ENCODE measurements around the gene GRPEL2.
"Not testable (repeated sequence)": the region's sequence is repeated elsewhere in the genome, so short reads cannot be mapped to it uniquely, and the experiment has no call there.

Gene GRPEL2

GRCh38 chr5:149388498-149389190, 43.3 kb downstream of the GRPEL2 start:
- Histone ChIP-seq H3F3A (ENCODE audit: insufficient read depth) (no peaks in the 10 kb centered on the region), H2AFZ (ENCODE audit: low read depth, low read length, severe bottlenecking) (no peak overlapping the region), H3K9ac (ENCODE audit: low read length) (no peak overlapping the region), H4K20me1 (ENCODE audit: low read depth, low read length) (no peaks in the 10 kb centered on the region), H3K9me3 (ENCODE audit: insufficient read depth, low read length) (no peaks in the 10 kb centered on the region), H3K36me3 (ENCODE audit: low read length) (no peaks in the 10 kb centered on the region), H3K79me2 (ENCODE audit: insufficient read depth, low read length) (no peaks in the 10 kb centered on the region), H3K27me3 (ENCODE audit: low read length) (0 out of 2 replicates have a peak, but pooled peaks cover 4% of the 10 kb centered on the region), H3K9me2 (replicated peaks; ENCODE audit: insufficient read depth, low read length) (no peaks in the 10 kb centered on the region), H3K4me2 (ENCODE audit: low read depth, low read length, poor library complexity, severe bottlenecking) (no peak overlapping the region), H3K27ac (ENCODE audit: low read depth, low read length) (no peak overlapping the region), H3K4me3 (ENCODE audit: insufficient read depth, low read length, poor library complexity, severe bottlenecking) (no peak overlapping the region)
- TF ChIP-seq EZH2phosphoT487 (conservative IDR thresholded peaks at IDR 0.05; ENCODE audit: low read length) (no peak), CTCF (IDR thresholded peaks at IDR 0.05; ENCODE audit: insufficient read depth, low read length, poor library complexity, severe bottlenecking) (no peak)

- H3K27ac ChIP-seq (ENCODE audit: low read depth, low read length): no peak overlapping the region
- no peak overlapping the region for H3K4me2 ChIP-seq (ENCODE audit: low read depth, low read length, poor library complexity, severe bottlenecking)
- no peaks in the 10 kb centered on the region for H3K79me2 ChIP-seq (ENCODE audit: insufficient read depth, low read length)
These were observed 44.5 kb downstream of the GRPEL2 start for GRCh38 chr5:149389552-149390495.

GRCh38 chr5:149391076-149391475, 45.8 kb downstream of the GRPEL2 start:
- not testable (repeated sequence) for H3K9me2 ChIP-seq (replicated peaks; ENCODE audit: insufficient read depth, low read length); H3K27ac ChIP-seq (ENCODE audit: low read depth, low read length); H4K20me1 ChIP-seq (ENCODE audit: low read depth, low read length); H3K27me3 ChIP-seq (ENCODE audit: low read length); H3K4me3 ChIP-seq (ENCODE audit: insufficient read depth, low read length, poor library complexity, severe bottlenecking); H3F3A ChIP-seq (ENCODE audit: insufficient read depth); H3K9me3 ChIP-seq (ENCODE audit: insufficient read depth, low read length); H3K79me2 ChIP-seq (ENCODE audit: insufficient read depth, low read length); H3K4me2 ChIP-seq (ENCODE audit: low read depth, low read length, poor library complexity, severe bottlenecking); H2AFZ ChIP-seq (ENCODE audit: low read depth, low read length, severe bottlenecking); H3K9ac ChIP-seq (ENCODE audit: low read length); H3K36me3 ChIP-seq (ENCODE audit: low read length)

More at GRCh38 chr5:149389552-149390495, 44.5 kb downstream of the GRPEL2 start:
- Histone ChIP-seq H4K20me1 (ENCODE audit: low read depth, low read length) (no peaks in the 10 kb centered on the region), H3K36me3 (ENCODE audit: low read length) (no peaks in the 10 kb centered on the region), H3K27me3 (ENCODE audit: low read length) (0 out of 2 replicates have a peak, but pooled peaks cover 4% of the 10 kb centered on the region), H3F3A (ENCODE audit: insufficient read depth) (no peaks in the 10 kb centered on the region), H3K9ac (ENCODE audit: low read length) (no peak overlapping the region), H3K9me2 (replicated peaks; ENCODE audit: insufficient read depth, low read length) (no peaks in the 10 kb centered on the region), H3K4me3 (ENCODE audit: insufficient read depth, low read length, poor library complexity, severe bottlenecking) (no peak overlapping the region), H3K9me3 (ENCODE audit: insufficient read depth, low read length) (no peaks in the 10 kb centered on the region), H2AFZ (ENCODE audit: low read depth, low read length, severe bottlenecking) (no peak overlapping the region)
- TF ChIP-seq EZH2phosphoT487 (conservative IDR thresholded peaks at IDR 0.05; ENCODE audit: low read length) (no peak), CTCF (IDR thresholded peaks at IDR 0.05; ENCODE audit: insufficient read depth, low read length, poor library complexity, severe bottlenecking) (no peak)
